GM12875 (cell line): ENCODE results near the gene HTATIP2.
"Not testable (repeated sequence)": the region's sequence is repeated elsewhere in the genome, so short reads cannot be mapped to it uniquely, and the experiment has no call there.

ENCODE experiments used
- H3K4me3 ChIP-seq: one replicate; pipeline ENCODE4 v1.5.1; 2011; ENCODE audit warnings: low read depth, low read length, control low read depth
- TF ChIP-seq, protein P1 (sequence below): IDR thresholded peaks from 2 replicates; pipeline ENCODE4 v1.5.1; 2011; ENCODE audit warnings: low read depth, mild to moderate bottlenecking, control low read depth, inconsistent platforms, low read length, moderate library complexity, borderline replicate concordance; ENCODE audit not compliant: insufficient read depth

HTATIP2 gene

DNA sequence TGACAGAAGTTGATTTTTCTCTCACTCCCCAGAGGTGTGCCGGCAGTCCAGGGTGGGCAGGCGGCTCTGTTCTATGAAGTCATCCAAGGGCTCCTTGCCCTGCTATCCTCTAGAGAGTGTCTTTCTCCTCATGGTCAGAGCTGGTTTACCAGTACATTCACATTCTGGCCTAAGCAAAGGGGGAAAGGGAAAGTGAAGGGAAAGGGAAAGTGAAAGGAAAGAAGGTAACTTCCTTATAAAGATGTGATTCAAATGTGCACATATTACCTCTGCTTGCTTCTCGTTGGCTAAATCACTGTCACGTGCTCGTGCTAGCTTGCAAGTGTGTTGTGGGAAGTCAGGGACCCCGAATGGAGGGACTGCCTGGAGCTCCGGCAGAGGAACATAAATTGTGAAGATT, 2.9 kb upstream of the HTATIP2 start:
- no peak overlapping the region for H3K4me3 ChIP-seq
- TF ChIP-seq, protein P1, sequence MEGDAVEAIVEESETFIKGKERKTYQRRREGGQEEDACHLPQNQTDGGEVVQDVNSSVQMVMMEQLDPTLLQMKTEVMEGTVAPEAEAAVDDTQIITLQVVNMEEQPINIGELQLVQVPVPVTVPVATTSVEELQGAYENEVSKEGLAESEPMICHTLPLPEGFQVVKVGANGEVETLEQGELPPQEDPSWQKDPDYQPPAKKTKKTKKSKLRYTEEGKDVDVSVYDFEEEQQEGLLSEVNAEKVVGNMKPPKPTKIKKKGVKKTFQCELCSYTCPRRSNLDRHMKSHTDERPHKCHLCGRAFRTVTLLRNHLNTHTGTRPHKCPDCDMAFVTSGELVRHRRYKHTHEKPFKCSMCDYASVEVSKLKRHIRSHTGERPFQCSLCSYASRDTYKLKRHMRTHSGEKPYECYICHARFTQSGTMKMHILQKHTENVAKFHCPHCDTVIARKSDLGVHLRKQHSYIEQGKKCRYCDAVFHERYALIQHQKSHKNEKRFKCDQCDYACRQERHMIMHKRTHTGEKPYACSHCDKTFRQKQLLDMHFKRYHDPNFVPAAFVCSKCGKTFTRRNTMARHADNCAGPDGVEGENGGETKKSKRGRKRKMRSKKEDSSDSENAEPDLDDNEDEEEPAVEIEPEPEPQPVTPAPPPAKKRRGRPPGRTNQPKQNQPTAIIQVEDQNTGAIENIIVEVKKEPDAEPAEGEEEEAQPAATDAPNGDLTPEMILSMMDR: no peak

DNA sequence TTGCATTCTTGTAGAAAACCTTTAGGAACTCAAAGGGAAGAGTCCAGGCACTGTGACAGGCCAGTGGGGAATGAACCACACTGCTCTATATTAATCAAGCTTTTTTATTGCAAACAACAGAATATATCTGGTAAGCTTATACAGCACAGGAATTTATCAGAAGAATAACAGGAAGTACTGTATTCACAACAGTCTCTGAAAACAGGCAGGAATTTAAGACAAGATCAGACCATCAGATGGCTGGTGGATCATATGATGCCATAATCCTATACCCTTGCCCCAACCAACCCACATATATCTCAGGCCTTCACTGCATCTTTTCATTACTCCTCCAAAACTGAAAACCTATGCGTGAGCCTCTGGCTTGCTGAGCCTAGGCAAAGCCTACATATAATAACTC, 1.0 kb upstream of the HTATIP2 start:
- no peak overlapping the region for H3K4me3 ChIP-seq
- TF ChIP-seq, protein P1: no peak

DNA sequence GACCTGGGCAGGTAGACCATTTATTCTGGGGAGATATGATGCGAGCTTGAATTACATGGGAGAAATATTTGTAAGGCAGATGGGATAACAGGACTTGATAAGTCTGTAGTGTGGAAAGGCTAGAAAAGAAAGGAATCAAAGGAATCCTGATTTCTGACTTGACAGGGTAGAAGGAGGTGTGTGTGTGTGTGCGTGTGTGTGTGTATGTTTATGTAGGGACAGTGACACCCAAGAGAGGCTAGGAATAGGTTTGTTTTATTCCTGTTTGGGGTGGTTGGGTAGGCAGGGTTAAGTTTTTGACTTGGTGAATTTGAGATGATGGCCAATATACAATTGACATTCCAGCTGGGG, 390 bp upstream of the HTATIP2 start:
- peak overlapping the region; percentile 81 for H3K4me3 ChIP-seq
- TF ChIP-seq, protein P1: no peak

DNA sequence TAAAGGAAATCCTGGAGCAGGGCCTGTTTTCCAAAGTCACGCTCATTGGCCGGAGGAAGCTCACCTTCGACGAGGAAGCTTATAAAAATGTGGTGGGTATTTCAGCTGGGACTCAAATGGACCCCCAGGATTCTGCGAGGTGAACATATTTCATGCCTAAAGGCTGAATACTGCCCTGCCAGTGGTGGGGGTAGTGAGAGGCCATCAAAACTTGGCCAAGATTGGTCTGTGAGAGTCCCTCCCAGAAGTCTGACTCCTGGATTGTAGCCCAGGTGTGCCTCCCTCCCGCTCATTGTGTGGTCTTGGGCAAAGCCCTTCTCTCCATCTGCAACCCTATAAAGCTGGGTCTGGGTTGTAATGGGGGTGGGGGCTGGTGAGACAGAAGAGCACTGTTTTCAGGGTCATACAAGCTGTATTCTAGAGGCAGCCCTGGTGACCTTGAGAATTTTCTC, 853 bp downstream of the HTATIP2 start:
- peak overlapping the region; percentile 81 for H3K4me3 ChIP-seq
- TF ChIP-seq, protein P1: no peak

DNA sequence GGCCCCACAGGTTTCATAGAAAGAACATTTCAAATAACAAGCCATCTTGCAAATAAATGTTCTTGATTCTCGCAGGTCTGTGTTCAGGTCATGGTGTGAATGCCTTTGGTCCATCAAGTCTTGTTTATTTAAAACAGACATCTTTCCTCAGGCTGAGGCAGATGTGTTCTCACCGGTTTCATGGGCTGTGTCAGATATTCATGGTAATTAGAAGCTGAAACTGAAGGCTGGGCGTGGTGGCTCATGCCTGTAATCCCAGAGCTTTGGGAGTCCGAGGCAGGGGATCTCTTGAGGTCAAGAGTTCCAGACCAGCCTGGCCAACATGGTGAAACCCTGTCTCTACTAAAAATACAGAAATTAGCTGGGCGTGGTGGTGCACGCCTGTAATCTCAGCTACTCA, 2.0 kb downstream of the HTATIP2 start:
- not testable (repeated sequence) for H3K4me3 ChIP-seq

DNA sequence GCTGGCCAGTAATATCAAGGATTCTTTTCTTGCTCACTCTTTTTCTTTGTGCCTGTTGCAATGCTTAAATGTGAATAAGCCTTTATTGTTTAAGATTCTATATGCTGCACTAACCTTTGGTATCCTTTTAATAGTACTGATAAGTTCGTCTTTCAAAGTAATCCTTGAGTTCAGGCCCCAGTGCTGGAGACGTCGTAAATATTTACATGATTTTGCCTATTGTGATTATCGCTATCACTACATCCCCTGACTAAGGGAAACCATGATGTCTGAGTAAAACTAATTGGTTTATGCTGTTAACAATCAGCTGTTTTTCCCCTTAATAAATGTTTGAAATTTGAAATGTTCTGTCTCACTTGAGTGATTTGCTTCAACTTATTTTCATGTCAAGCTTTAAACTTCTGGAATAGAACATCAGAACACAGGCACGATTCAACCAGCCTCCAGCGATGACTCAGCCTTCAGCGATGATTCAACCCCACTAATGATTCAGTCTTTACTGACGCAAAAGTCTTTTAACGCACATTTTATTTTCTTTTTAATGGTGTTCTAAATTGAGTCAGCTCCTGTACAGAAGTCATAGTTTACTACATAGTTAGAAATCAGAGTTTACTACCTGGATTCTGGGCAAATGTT, 3.9 kb downstream of the HTATIP2 start:
- H3K4me3 ChIP-seq: no peak overlapping the region
- TF ChIP-seq, protein P1: no peak

DNA sequence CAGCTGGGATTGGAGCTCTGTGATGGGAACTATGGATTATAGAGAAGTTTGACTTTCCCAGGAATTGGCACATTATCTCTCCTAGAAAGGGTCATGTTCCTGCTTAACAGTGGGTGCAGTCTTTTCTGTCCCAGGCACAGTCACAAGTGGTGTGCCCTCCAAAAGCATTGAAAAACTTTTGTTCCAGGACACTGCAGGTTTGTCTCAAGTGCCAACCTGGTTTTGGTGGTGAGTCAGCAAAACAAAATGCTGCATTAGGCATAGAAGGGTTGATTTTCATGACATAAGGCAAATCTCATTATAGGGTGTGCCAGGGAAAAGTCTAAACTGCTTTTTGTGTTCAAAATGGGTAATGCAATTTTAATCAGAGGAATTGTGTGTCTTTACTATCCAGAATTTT, 4.9 kb downstream of the HTATIP2 start:
- H3K4me3 ChIP-seq: no peak overlapping the region
- TF ChIP-seq, protein P1: no peak

DNA sequence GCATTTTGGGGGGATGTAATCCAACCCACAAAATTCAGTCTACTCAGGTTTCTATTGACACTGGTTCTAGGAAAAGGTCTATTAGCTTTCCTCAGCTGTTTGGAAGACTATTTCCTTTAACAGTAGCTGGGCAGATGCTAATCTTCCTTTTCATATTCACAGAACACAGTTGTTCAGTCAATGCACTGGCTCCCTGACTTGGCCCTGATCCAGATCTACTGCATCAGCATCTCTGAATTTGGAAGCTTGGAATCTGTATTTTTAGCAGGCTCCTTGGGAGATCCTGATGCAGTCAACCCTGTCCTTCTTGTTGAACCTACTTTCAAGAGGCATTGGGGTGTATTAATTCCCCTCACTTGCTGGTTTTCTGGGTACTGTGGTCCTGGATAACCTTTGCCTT, 6.3 kb downstream of the HTATIP2 start:
- no peak overlapping the region for H3K4me3 ChIP-seq
- TF ChIP-seq, protein P1: no peak
